MM.1S (cell line): ENCODE measurements around the gene SH3RF1.

Experiments used
- DNase-seq: peaks from one replicate; pipeline ENCODE4 v3.0.0-alpha.2; 2015
- H2AFZ ChIP-seq: fragments of 300-600 bp; sonication (generic); 2 replicates; pipeline ENCODE4 v1.6.0; 2016; ENCODE audit warnings: antibody characterized with exemption, low read length
- H3F3A ChIP-seq: fragments of 300-600 bp; sonication (generic); 2 replicates; pipeline ENCODE4 v1.6.1; 2016; ENCODE audit warnings: mild to moderate bottlenecking, antibody characterized with exemption, low read length, moderate library complexity, mixed read lengths; ENCODE audit not compliant: insufficient read depth
- H3K27ac ChIP-seq: fragments of 300-600 bp; sonication (generic); 2 replicates; pipeline ENCODE4 v1.5.1; 2016; ENCODE audit warnings: mild to moderate bottlenecking, low read length
- H3K27me3 ChIP-seq: fragments of 300-600 bp; sonication (generic); replicated peaks from 2 replicates; pipeline ENCODE4 v1.6.0; 2016; ENCODE audit warnings: low read length; ENCODE audit not compliant: insufficient read depth
- H3K36me3 ChIP-seq: fragments of 300-600 bp; sonication (generic); replicated peaks from 2 replicates; pipeline ENCODE4 v1.6.1; 2016; ENCODE audit warnings: mild to moderate bottlenecking, low read length, mixed read lengths; ENCODE audit not compliant: insufficient read depth
- H3K4me1 ChIP-seq: fragments of 300-600 bp; sonication (generic); 2 replicates; pipeline ENCODE4 v1.6.1; 2016; ENCODE audit warnings: low read length, mixed read lengths
- H3K4me2 ChIP-seq: fragments of 300-600 bp; sonication (generic); 2 replicates; pipeline ENCODE4 v1.6.0; 2016; ENCODE audit warnings: low read depth, low read length
- H3K4me3 ChIP-seq: fragments of 300-600 bp; sonication (generic); 2 replicates; pipeline ENCODE4 v1.5.1; 2016; ENCODE audit warnings: low read length, mixed read lengths
- H3K79me2 ChIP-seq: fragments of 300-600 bp; sonication (generic); 2 replicates; pipeline ENCODE4 v1.6.1; 2016; ENCODE audit warnings: mixed run types, low read length, mixed read lengths
- H3K9ac ChIP-seq: fragments of 300-600 bp; sonication (generic); 2 replicates; pipeline ENCODE4 v1.6.1; 2016; ENCODE audit warnings: low read length, mixed read lengths
- H3K9me2 ChIP-seq: fragments of 300-600 bp; sonication (generic); replicated peaks from 2 replicates; pipeline ENCODE4 v1.6.1; 2016; ENCODE audit warnings: mild to moderate bottlenecking, low read length, mixed read lengths; ENCODE audit not compliant: insufficient read depth
- H3K9me3 ChIP-seq: fragments of 300-600 bp; sonication (generic); replicated peaks from 2 replicates; pipeline ENCODE4 v1.6.1; 2016; ENCODE audit warnings: mild to moderate bottlenecking, low read length, mixed read lengths; ENCODE audit not compliant: insufficient read depth
- H4K20me1 ChIP-seq: fragments of 300-600 bp; sonication (generic); 2 replicates; pipeline ENCODE4 v1.6.1; 2016; ENCODE audit warnings: mild to moderate bottlenecking, low read length, moderate library complexity, mixed read lengths; ENCODE audit not compliant: insufficient read depth
- EZH2 ChIP-seq: fragments of 300-600 bp; sonication (generic); optimal IDR thresholded peaks from 2 replicates; pipeline ENCODE3; 2017; ENCODE audit warnings: low read depth, mild to moderate bottlenecking, antibody characterized with exemption, low read length, mixed read lengths
- EZH2phosphoT487 ChIP-seq: fragments of 300-600 bp; sonication (generic); IDR thresholded peaks from 2 replicates; pipeline ENCODE4 v1.6.1; 2018; ENCODE audit warnings: antibody characterized with exemption, low read length
- TF ChIP-seq, protein P1 (sequence below): fragments of 300-600 bp; sonication (generic); IDR thresholded peaks from 2 replicates; pipeline ENCODE4 v1.5.1; 2016; ENCODE audit warnings: antibody characterized with exemption, low read length, mixed read lengths

The SH3RF1 gene

DNA sequence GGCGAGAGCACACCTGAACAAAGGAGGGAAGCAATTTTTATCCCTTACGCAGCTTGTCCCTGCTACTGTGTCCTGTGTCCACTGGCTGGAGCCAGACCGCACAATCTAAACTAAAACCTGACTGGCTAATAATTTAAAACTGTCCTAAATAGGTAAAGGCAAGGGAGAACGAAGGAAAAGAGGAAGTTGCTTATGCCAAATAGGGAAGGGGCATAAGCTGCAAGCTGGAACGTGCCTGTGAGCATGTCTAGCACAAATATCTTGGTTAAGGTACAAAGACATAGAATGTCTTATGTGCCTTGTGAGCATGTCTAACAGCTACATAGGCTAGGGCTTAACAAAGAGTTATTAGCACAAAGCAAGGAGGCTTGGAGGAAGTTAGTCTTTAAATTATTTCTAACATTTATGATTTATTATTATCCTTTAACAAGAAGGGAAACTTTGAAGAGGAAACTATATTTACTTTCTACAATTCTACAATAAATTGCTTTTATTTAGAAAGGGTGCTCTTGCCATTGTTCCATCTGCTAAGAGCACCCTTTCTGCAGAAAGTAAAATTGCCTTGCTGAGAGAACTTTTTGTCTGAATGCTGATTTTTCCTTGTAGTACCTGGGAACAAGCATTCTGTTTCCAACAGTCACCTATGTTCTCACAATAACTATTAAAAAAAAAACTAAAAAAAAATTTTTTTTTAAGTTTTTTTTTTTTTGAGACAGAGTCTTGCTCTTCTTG, 180.1 kb downstream of the SH3RF1 start:
- H3K36me3 ChIP-seq, result 0 out of 2 replicates have a peak, but pooled peaks cover 2% of the 10 kb centered on the region
- no peak overlapping the region for H3K9ac ChIP-seq
- no peaks in the 10 kb centered on the region for H3K9me2 ChIP-seq
- no peak overlapping the region for H3K4me3 ChIP-seq
- H3F3A ChIP-seq, result no peaks in the 10 kb centered on the region
- no peak overlapping the region for H2AFZ ChIP-seq
- H3K27ac ChIP-seq, result no peak overlapping the region
- no peak overlapping the region for H3K4me2 ChIP-seq
- TF ChIP-seq, protein P1, sequence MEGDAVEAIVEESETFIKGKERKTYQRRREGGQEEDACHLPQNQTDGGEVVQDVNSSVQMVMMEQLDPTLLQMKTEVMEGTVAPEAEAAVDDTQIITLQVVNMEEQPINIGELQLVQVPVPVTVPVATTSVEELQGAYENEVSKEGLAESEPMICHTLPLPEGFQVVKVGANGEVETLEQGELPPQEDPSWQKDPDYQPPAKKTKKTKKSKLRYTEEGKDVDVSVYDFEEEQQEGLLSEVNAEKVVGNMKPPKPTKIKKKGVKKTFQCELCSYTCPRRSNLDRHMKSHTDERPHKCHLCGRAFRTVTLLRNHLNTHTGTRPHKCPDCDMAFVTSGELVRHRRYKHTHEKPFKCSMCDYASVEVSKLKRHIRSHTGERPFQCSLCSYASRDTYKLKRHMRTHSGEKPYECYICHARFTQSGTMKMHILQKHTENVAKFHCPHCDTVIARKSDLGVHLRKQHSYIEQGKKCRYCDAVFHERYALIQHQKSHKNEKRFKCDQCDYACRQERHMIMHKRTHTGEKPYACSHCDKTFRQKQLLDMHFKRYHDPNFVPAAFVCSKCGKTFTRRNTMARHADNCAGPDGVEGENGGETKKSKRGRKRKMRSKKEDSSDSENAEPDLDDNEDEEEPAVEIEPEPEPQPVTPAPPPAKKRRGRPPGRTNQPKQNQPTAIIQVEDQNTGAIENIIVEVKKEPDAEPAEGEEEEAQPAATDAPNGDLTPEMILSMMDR, result no peak
- TF ChIP-seq EZH2phosphoT487 (no peak), EZH2 (no peak)
- no peaks in the 10 kb centered on the region for H4K20me1 ChIP-seq
- DNase-seq, result no peak
- no peaks in the 10 kb centered on the region for H3K4me1 ChIP-seq
- H3K79me2 ChIP-seq, result no peaks in the 10 kb centered on the region
- H3K27me3 ChIP-seq, result no peaks in the 10 kb centered on the region
- H3K9me3 ChIP-seq, result no peaks in the 10 kb centered on the region

DNA sequence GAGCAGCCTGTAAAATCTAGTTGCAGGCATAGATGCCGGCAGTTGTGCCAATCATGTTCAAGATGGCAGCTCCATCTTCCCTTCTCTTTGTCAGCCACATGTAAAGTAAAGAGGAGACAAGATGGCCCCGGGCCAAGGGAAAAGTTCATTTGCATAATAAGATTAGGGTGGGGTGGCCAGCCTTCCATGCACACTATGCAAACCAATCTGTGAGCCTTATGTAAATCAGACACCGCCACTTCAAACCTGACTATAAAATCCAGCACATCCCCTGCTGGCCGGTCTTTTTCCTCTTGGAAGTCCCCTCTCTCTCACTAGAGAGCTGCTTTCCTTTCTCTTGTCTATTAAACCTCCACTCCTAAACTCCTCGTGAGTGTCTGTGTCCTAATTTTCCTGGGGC, 181.8 kb downstream of the SH3RF1 start:
- Histone ChIP-seq H3F3A (no peaks in the 10 kb centered on the region), H4K20me1 (no peaks in the 10 kb centered on the region), H3K9me3 (no peaks in the 10 kb centered on the region), H3K4me3 (no peak overlapping the region), H3K4me1 (no peaks in the 10 kb centered on the region), H3K36me3 (0 out of 2 replicates have a peak, but pooled peaks cover 2% of the 10 kb centered on the region), H3K79me2 (no peaks in the 10 kb centered on the region), H2AFZ (no peak overlapping the region), H3K9ac (no peak overlapping the region), H3K27ac (no peak overlapping the region), H3K4me2 (no peak overlapping the region), H3K9me2 (no peaks in the 10 kb centered on the region), H3K27me3 (no peaks in the 10 kb centered on the region)
- TF ChIP-seq, protein P1, result no peak
- no peak for TF ChIP-seq EZH2phosphoT487
- no peak for TF ChIP-seq EZH2
- DNase-seq, result no peak

DNA sequence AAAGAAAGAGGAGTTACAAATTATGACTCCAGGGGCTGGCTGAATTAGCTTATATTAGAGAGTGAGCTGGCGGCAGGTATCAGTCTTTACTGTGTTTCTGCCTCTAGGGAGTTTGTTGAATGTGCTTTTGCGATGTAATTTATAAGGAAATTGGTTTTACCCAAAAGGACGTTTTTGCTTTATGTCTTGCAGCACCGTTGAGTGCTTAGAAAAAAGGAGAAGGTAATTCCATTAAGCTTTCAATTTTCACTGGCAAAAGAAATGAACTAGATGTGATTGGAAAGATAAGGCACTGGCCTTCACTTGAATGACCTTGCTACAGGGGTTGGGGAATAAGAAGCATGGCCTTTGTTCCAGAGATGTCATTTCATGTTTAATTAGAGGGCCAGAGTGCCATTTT, 185.8 kb downstream of the SH3RF1 start:
- Histone ChIP-seq H4K20me1 (no peaks in the 10 kb centered on the region), H3F3A (no peaks in the 10 kb centered on the region), H3K27ac (no peak overlapping the region), H3K79me2 (no peaks in the 10 kb centered on the region), H3K27me3 (no peaks in the 10 kb centered on the region), H3K4me3 (no peak overlapping the region), H3K4me2 (no peak overlapping the region), H3K4me1 (no peaks in the 10 kb centered on the region), H3K36me3 (0 out of 2 replicates have a peak, but pooled peaks cover 2% of the 10 kb centered on the region), H3K9ac (no peak overlapping the region), H3K9me3 (no peaks in the 10 kb centered on the region), H3K9me2 (no peaks in the 10 kb centered on the region), H2AFZ (no peak overlapping the region)
- DNase-seq, result no peak
- no peak for TF ChIP-seq EZH2
- TF ChIP-seq, protein P1, result no peak
- no peak for TF ChIP-seq EZH2phosphoT487
